ENCODE measurements around the gene CD99L2. TPM values are rescaled to one million over a fixed set of nuclear protein-coding genes. Genes with fewer than 3 reads are reported as not detected.
"Not testable (repeated sequence)": the region's sequence is repeated elsewhere in the genome, so short reads cannot be mapped to it uniquely, and the experiment has no call there.

CD99L2 gene
- total and polyA plus RNA-seq, 2 of the 8 experiments (the other 6 are each of a cell fraction or from before 2014, with no cell fraction given): 8.0 to 8.5 TPM

DNA sequence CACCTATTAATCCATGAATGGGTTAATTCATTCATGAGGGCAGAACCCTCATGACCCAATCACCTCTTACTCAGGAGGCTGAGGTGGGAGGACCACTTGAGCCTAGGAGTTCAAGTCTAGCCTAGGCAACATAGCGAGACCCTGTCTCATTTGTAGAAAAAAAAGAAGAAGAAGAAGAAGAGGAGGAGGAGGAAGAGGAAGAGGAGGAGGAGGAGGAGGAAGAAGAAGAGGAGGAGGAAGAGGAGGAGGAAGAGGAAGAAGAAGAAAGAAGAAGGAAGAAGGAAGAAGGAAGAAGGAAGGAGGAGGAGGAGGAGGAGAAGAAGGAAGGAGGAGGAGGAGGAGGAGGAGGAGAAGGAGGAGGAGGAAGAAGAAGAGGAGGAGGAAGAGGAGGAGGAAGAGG is 74.6 kb downstream of the CD99L2 start:
- H3K18ac ChIP-seq (ENCODE audit: extremely low read depth, low read length); H3K4me2 ChIP-seq (ENCODE audit: insufficient read depth in 1 of 2, low read depth in 2 of 2, low read length in 2 of 2); H3K27me3 ChIP-seq (replicated peaks in 1 of 4; ENCODE audit: control insufficient read depth in 3 of 4, extremely low read depth in 1 of 4, insufficient read depth in 3 of 4, low read length in 3 of 4); H3K14ac ChIP-seq (ENCODE audit: insufficient read length); H2BK120ac ChIP-seq (replicated peaks; ENCODE audit: low read depth, low read length); H3K9me3 ChIP-seq (ENCODE audit: insufficient read depth in 2 of 2, low read depth in 1 of 2, low read length in 1 of 2); H3K79me2 ChIP-seq (ENCODE audit: control insufficient read depth in 1 of 2, insufficient read depth in 2 of 2, low read length in 2 of 2); H3K36me3 ChIP-seq (ENCODE audit: control insufficient read depth in 2 of 4, insufficient read depth in 4 of 4, low read length in 3 of 4); H4K5ac ChIP-seq (ENCODE audit: insufficient read length, low read depth, low read length); H2AK5ac ChIP-seq (ENCODE audit: low read depth, low read length); H3K4me3 ChIP-seq (ENCODE audit: extremely low read depth in 1 of 4, insufficient read depth in 2 of 4, low read depth in 3 of 4, low read length in 4 of 4); H2AFZ ChIP-seq (ENCODE audit: low read length); H3K27ac ChIP-seq (ENCODE audit: low read depth, low read length); H3K23ac ChIP-seq (ENCODE audit: insufficient read length); FAIRE-seq; H2BK5ac ChIP-seq (ENCODE audit: low read depth, low read length); H2BK12ac ChIP-seq (ENCODE audit: low read depth, low read length); H3K23me2 ChIP-seq (ENCODE audit: low read depth, low read length); H3K4ac ChIP-seq (replicated peaks; ENCODE audit: insufficient read length, low read depth, low read length); POLR2A ChIA-PET (ENCODE audit: partially characterized antibody); H3K79me1 ChIP-seq (ENCODE audit: low read depth, low read length); H4K20me1 ChIP-seq (replicated peaks in 1 of 2; ENCODE audit: control insufficient read depth in 1 of 2, insufficient read depth in 2 of 2, low read length in 2 of 2); H3K56ac ChIP-seq (replicated peaks; ENCODE audit: insufficient read length, low read depth, low read length); H2BK15ac ChIP-seq (ENCODE audit: low read length); H4K91ac ChIP-seq (replicated peaks; ENCODE audit: insufficient read length, low read length); H3K9ac ChIP-seq (replicated peaks in 1 of 4; ENCODE audit: extremely low read depth in 1 of 4, low read depth in 3 of 4, low read length in 3 of 4); H3K4me1 ChIP-seq (replicated peaks in 1 of 4; ENCODE audit: control insufficient read depth in 3 of 4, insufficient read depth in 4 of 4, low read length in 3 of 4); DNase-seq (ENCODE audit: low read depth in 1 of 2, low spot score in 2 of 2); H4K8ac ChIP-seq (ENCODE audit: extremely low read depth, insufficient read depth, low read length); H2BK20ac ChIP-seq (ENCODE audit: low read length): not testable (repeated sequence)
- CTCF ChIA-PET (ENCODE audit: partially characterized antibody): interaction anchor here (0.6 kb wide), 1 partner anchor 16 kb away, joined by 5 read pairs; no protein-coding TSS in a partner anchor
- WGBS, 2 experiments (ENCODE audit: extremely low coverage in 1 of 2, insufficient coverage in 1 of 2, insufficient read length in 1 of 2, insufficient replicate concordance in 2 of 2, low coverage in 1 of 2, low lambda C conversion rate in 2 of 2, missing lambda C conversion rate in 1 of 2): 100% methylated on average over 1 of the region's 1 CpG; no CpG with 5 or more reads in 1 of the 2 experiments
